Measurements from ENCODE around the gene SUCO.

The SUCO gene

DNA sequence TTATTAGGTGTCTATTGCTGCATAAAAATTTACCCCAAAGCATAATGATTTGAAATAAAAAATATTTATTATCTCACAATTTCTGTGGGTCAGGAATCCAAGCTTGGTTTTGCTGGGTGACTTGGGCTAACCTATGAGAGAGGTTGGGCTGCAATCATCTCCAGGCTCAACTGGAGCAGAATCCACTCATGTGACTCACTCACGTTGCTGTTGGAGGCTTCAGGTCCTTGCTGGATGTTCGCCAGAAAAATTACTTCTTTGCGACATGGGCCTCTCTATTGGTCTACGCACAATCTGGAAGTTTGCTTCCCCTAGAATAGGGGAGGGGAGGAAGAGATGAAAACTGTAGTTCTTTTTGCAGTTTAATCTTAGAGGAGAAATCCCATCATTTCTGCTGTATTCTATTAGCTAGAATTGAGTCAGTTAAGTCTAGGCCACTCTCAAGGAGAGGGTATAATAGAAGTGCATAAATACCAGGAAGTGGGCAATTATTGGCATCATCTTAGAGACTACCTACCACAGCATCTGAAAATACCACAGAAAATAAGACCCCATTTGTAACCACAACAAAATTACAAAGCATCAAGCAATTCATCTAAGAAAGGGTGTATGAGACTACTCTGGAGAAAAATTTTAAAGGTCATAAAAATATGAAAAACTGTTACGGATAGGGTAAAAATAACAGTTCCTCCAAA lies 120.2 kb downstream of the SUCO start:
- no peak for DNase-seq

DNA sequence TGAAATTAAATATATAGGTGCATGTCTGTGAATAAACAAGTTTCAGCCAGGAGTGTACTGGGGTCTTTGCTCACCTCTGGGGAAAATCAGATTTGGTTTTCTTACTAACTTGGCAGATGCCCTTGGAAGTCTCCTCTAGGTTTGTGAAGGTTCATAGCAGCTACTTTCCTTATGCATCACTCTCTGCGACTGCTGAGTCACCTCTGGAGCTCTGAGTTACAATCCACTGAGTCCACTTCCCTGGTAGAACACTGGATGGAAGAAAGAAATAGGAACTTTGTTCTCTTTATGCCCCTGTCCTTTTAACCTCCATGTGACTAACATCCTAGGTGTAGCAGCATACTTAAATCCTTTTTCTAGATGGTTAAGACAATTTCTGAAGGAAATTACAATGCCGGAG lies 121.6 kb downstream of the SUCO start:
- DNase-seq = peak; percentile 52

DNA sequence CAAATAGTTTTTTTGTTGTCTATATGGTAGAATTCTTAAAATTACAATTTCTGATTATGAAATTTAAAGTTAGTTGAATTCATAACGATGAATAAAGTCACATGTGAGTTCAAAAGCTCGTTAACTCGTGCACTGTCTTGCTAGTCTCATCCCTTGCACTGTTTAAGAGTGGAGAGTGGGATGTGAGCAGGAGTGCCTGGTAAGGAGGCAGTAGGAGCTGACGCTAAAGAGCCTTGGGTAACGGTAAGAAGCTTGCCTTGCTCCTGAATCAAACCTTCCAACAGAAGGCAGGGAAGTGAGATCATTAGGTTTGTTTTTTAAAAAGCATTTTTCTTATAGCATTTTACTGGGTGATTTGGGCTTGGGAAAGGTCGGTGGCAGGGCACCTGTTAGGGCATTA lies 123.6 kb downstream of the SUCO start:
- DNase-seq = no peak

DNA sequence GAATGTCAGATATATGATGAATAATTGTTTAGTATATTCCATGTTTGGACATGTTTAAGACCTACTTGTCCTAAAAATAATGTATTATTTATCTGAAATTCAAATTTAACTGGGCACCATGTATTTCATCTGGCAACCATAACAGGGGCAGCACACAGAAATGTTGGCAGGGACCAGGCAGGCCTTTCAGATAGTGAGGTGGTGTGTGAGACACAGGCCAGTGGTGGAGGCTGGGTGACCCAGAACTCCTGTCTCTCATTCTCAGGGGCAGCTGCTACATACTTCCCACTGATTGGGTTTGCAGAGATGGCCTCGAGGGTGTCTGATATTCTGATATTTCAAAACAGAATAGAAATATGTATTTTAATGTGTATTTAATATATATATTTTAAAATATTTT lies 124.6 kb downstream of the SUCO start:
- DNase-seq = no peak

DNA sequence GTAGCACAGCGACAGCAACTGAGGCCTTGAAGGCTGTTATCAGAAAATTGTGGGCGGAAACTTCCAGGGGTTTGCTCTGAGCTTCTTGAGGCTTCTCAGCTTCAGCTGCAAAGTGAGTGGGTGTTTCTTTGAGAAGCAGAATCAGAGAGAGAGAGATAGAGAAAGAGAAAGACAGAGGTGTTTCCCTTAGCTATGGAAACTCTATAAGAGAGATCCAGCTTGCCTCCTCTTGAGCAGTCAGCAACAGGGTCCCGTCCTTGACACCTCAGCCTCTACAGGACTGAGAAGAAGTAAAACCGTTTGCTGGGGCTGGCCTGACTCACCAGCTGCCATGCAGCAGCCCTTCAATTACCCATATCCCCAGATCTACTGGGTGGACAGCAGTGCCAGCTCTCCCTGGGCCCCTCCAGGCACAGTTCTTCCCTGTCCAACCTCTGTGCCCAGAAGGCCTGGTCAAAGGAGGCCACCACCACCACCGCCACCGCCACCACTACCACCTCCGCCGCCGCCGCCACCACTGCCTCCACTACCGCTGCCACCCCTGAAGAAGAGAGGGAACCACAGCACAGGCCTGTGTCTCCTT lies 126.0 kb downstream of the SUCO start, which contains the start of gene FASLG:
Gene FASLG, plus strand, starts transcription at position 233 of the 583 bp plus-strand sequence. Its CDS starts 99 bp downstream, at position 332.
- no peak for DNase-seq

GRCh38 chr1:172661107-172661506 lies 128.2 kb downstream of the SUCO start:
- no peak for DNase-seq
